Measurements from ENCODE around the gene DRC7.
A peak's percentile ranks its signal among the peaks of the same experiment; 100 is the strongest.

DRC7 gene

DNA sequence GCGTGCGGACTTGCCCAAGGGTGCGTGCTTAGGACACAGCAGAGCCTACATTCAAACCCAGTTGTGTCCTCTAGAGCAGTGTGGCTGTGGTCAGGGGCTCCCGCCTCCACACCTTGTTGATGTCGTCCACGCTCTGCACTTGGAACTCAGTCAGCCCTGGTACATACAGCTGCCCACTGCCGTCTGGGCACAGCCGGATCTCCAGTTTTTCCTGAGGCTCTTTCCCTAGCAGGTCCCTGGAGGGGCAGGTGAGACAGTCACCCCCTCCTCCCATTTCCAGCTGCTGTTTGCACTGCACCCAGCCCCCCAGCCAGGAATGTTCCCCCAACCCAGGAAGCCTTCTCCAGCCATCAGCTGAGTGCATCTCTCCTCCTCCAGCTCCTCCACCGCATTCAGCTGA, 66.7 kb downstream of the DRC7 start:
- H3K4me3 ChIP-seq (ENCODE audit: control insufficient read depth, low read depth, low read length): no peak overlapping the region
- no peak for DNase-seq (ENCODE audit: low read depth)
- TF ChIP-seq, protein P1, sequence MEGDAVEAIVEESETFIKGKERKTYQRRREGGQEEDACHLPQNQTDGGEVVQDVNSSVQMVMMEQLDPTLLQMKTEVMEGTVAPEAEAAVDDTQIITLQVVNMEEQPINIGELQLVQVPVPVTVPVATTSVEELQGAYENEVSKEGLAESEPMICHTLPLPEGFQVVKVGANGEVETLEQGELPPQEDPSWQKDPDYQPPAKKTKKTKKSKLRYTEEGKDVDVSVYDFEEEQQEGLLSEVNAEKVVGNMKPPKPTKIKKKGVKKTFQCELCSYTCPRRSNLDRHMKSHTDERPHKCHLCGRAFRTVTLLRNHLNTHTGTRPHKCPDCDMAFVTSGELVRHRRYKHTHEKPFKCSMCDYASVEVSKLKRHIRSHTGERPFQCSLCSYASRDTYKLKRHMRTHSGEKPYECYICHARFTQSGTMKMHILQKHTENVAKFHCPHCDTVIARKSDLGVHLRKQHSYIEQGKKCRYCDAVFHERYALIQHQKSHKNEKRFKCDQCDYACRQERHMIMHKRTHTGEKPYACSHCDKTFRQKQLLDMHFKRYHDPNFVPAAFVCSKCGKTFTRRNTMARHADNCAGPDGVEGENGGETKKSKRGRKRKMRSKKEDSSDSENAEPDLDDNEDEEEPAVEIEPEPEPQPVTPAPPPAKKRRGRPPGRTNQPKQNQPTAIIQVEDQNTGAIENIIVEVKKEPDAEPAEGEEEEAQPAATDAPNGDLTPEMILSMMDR (conservative IDR thresholded peaks at IDR 0.05; ENCODE audit: control insufficient read depth, insufficient read depth, low read depth, low read length): no peak

DNA sequence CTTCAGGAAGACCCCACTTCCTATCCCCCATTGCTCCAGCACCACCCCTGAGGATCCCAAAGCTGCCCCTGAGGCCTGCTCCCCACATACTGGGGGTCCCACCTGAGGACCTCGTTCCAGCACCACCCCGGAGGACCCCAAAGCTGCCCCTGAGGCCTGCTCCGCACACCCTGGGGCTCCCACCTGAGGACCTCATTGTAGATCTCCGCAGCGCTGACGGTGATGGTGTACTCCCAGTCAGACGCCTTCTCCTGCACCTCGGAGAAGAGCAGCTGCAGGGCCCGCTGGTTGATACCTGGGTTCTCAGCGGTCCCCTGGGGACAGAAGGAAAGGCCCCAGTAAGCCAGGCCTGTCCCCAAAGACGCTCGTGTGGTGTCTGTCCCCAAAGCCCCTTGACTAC, 67.4 kb downstream of the DRC7 start:
- H3K4me3 ChIP-seq (ENCODE audit: control insufficient read depth, low read depth, low read length): no peak overlapping the region
- no peak for DNase-seq (ENCODE audit: low read depth)
- TF ChIP-seq, protein P1 (conservative IDR thresholded peaks at IDR 0.05; ENCODE audit: control insufficient read depth, insufficient read depth, low read depth, low read length): no peak

DNA sequence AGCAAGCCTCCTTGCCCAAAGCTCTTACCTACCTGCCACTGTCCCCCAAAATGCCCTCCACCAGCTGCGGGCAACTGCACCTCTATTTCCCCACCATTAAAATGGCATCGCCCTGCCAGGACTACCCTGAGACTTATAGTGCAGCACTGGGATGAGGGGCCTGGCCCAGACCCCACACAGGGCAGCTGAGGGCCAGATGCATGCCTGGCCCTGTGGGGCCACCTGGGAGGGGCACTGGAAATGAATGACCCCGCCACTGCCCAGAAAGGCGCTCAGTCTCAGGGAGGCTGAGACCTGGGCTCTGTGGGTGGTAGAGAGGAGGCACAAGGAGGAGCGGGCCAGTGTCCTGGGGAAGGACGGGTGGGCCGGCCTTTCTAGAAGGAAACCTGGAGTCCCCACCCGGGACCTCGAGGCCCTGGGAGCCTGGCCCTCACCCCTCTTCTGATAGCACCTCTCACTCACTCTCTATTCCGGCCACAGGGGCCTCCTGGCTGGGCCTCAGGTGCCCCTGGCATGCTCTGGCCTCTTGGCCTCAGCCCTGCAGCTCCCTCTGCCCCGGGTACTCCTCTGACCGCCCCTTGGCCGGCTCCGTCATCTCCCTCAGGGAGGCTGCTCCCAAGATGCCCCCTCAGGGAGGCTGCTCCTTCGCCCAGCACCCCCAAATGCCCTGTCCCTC, 67.9 kb downstream of the DRC7 start:
- DNase-seq (ENCODE audit: low read depth): no peak
- no peak overlapping the region for H3K4me3 ChIP-seq (ENCODE audit: control insufficient read depth, low read depth, low read length)
- TF ChIP-seq, protein P1 (conservative IDR thresholded peaks at IDR 0.05; ENCODE audit: control insufficient read depth, insufficient read depth, low read depth, low read length): no peak

DNA sequence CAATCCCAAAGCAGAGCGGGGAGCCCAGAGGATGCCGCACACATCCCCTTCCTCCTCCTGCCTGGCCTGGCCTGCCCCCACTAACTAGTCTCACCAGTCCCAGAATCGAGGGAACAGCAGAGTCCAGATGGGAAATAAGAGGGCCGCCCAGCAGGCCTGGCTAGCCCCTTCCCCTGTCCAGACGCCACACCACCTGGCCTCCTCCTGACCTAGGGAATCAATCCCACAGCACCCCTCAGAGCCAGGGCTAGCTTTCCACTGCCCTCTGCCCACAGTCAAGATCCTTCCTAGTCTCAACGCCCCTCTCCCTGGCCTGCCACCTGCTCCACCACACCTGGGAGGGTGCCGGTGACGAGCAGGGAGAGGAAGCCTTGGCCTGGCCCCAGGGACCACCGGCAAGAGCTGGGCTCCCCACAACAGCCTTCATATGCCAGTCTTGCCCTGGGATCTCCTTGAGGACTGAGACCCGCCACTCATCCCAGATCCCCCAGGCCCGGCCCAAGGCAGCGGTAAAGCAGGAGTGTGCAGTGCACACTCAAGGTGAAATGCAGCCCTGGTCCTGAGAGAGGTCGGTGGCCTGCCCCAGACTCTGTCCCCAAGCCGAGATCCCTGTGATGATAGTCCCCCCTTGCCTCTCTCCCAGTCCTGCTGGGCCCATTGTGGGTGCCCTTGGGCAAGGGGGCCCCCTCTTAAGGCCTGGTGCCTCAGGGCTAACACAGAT, 68.8 kb downstream of the DRC7 start:
- TF ChIP-seq, protein P1 (conservative IDR thresholded peaks at IDR 0.05; ENCODE audit: control insufficient read depth, insufficient read depth, low read depth, low read length): no peak
- DNase-seq (ENCODE audit: low read depth): no peak
- H3K4me3 ChIP-seq (ENCODE audit: control insufficient read depth, low read depth, low read length): no peak overlapping the region

DNA sequence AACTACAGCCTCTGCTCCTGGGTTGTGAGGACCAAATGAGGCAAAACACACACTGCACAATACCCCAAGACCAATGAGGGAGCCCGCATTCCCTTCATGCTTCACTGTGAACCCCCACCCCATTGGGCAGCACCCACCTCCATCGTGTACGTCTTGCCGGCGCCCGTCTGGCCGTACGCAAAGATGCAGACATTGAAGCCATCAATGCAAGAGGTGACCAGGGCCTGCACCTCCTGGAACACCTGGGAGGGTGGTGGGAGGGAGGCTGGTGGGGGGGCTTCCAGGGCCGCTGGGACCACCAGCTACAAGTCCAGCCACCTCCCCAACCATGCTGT, 69.4 kb downstream of the DRC7 start:
- TF ChIP-seq, protein P1 (conservative IDR thresholded peaks at IDR 0.05; ENCODE audit: control insufficient read depth, insufficient read depth, low read depth, low read length): no peak

DNA sequence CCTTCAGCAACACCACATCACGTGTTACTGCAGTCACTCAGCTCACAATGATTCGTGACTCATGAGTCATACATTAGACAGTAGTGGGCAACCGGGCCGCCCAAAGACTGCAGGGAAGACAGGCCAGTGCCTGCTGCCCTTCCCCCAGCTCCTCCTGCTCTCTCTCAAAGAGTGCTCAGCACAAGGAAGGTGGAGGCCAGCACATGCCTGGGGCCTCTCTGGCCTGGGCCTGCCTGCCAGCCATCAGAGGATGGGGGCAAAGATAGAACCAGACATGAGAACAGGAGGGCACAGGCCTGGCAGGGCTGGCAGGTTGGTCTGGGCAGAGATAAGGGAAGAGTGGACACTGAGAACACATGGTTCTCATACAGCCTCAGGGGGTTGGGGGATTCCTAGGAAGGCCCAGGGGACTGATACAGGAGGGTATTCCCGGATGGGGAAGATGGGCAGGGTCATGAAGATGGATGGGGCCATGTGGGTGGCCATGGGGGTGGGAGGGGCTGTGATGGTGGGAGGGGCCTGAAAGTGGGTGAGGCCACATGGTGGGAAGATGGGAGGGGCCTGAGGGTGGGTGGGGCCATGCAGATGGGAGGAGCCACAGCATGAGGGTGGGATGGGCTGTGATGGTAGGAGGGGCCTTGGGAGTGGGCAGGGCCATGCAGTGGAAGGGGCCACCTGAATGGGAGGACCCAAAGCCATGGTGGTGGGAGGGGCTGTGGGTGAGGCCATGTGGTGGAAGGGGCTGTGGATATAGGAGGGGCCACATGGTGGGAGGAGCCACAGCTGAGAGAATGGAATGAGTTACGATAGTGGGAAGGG, 69.9 kb downstream of the DRC7 start:
- H3K4me3 ChIP-seq (ENCODE audit: control insufficient read depth, low read depth, low read length): no peak overlapping the region
- TF ChIP-seq, protein P1 (conservative IDR thresholded peaks at IDR 0.05; ENCODE audit: control insufficient read depth, insufficient read depth, low read depth, low read length): no peak
- peak; percentile 90 for DNase-seq (ENCODE audit: low read depth)

More for the DNA sequence above, 69.4 kb downstream of the DRC7 start:
- no peak for DNase-seq (ENCODE audit: low read depth)
- H3K4me3 ChIP-seq (ENCODE audit: control insufficient read depth, low read depth, low read length): no peak overlapping the region
